DND-41 (cell line): ENCODE measurements around the gene PRF1.

ENCODE experiments used
- CTCF ChIP-seq: IDR thresholded peaks from 2 replicates; pipeline ENCODE4 v1.5.1; 2012; ENCODE audit warnings: borderline replicate concordance, low read length, moderate library complexity, mild to moderate bottlenecking; ENCODE audit not compliant: poor library complexity, severe bottlenecking; ENCODE audit errors: extremely low read depth
- EZH2 ChIP-seq: IDR thresholded peaks from 3 replicates; pipeline ENCODE4 v1.6.1; 2012; ENCODE audit warnings: borderline replicate concordance, low read depth, mild to moderate bottlenecking, moderate library complexity, low read length, inconsistent platforms; ENCODE audit not compliant: severe bottlenecking

- no peak for TF ChIP-seq CTCF
- no peak for TF ChIP-seq EZH2
Observed at GRCh38 chr10:70592746-70593512, 9.6 kb downstream of the PRF1 start.
